ENCODE data around the gene AGER.

The AGER gene

GRCh38 chr6:32210191-32210601, 26.1 kb upstream of the AGER start:
- TF ChIP-seq CTCF (IDR thresholded peaks at IDR 0.05), result no peak
- no peak overlapping the region for H3K4me3 ChIP-seq
- DNase-seq (ENCODE audit: low spot score), result no peak

GRCh38 chr6:32208996-32209395, 24.9 kb upstream of the AGER start:
- Histone ChIP-seq H3K27ac (no peak overlapping the region), H3K4me3 (no peak overlapping the region)
- no peak for DNase-seq (ENCODE audit: low spot score)
- TF ChIP-seq CTCF (IDR thresholded peaks at IDR 0.05), result no peak

More at GRCh38 chr6:32210191-32210601, 26.1 kb upstream of the AGER start:
- no peak overlapping the region for H3K27ac ChIP-seq

GRCh38 chr6:32204268-32204715, 20.2 kb upstream of the AGER start:
- H3K4me3 ChIP-seq, result no peak overlapping the region
- H3K27ac ChIP-seq, result no peak overlapping the region
- TF ChIP-seq CTCF (IDR thresholded peaks at IDR 0.05), result no peak
- no peak for DNase-seq (ENCODE audit: low spot score)

- Histone ChIP-seq H3K4me3 (no peak overlapping the region), H3K27ac (no peak overlapping the region)
- TF ChIP-seq CTCF (IDR thresholded peaks at IDR 0.05), result no peak
- DNase-seq (ENCODE audit: low spot score), result no peak
These were observed 19.6 kb upstream of the AGER start for GRCh38 chr6:32203426-32204267.

GRCh38 chr6:32202186-32202585, 18.1 kb upstream of the AGER start:
- DNase-seq (ENCODE audit: low spot score), result no peak
- no peak overlapping the region for H3K27ac ChIP-seq
- H3K4me3 ChIP-seq, result no peak overlapping the region
- no peak for TF ChIP-seq CTCF (IDR thresholded peaks at IDR 0.05)

- Histone ChIP-seq H3K4me3 (no peak overlapping the region), H3K27ac (no peak overlapping the region)
- peak; percentile 74 for DNase-seq (ENCODE audit: low spot score)
- no peak for TF ChIP-seq CTCF (IDR thresholded peaks at IDR 0.05)
These were observed 16.8 kb upstream of the AGER start for GRCh38 chr6:32200711-32201475.
